GM04503 (cell line): ENCODE measurements around the gene SLC30A5.
"Not testable (repeated sequence)": the region's sequence is repeated elsewhere in the genome, so short reads cannot be mapped to it uniquely, and the experiment has no call there.

ENCODE experiments used
- DNase-seq: peaks from one replicate; pipeline ENCODE4 v3.0.0-alpha.2; 2012; ENCODE audit warnings: low read depth

Gene SLC30A5

GRCh38 chr5:69093771-69094482 lies at the start of gene SLC30A5:
TSS of gene SLC30A5 (plus strand) at chr5:69094014. CDS start at chr5:69094256, 242 bp downstream.
- peak; percentile 94 for DNase-seq

GRCh38 chr5:69045213-69045612 lies 48.6 kb upstream of the SLC30A5 start:
- not testable (repeated sequence) for DNase-seq

GRCh38 chr5:69046375-69046957 lies 47.3 kb upstream of the SLC30A5 start:
- no peak for DNase-seq

- DNase-seq, result no peak
Observed at GRCh38 chr5:69048230-69048629, 45.6 kb upstream of the SLC30A5 start.

GRCh38 chr5:69049151-69049550 lies 44.7 kb upstream of the SLC30A5 start:
- DNase-seq, result no peak

- DNase-seq, result no peak
Observed at GRCh38 chr5:69049796-69050195, 44.0 kb upstream of the SLC30A5 start.

GRCh38 chr5:69050214-69050613 lies 43.6 kb upstream of the SLC30A5 start:
- DNase-seq, result no peak

GRCh38 chr5:69052181-69052580 lies 41.6 kb upstream of the SLC30A5 start:
- DNase-seq, result no peak

GRCh38 chr5:69074664-69075521 lies 18.9 kb upstream of the SLC30A5 start:
- DNase-seq, result no peak

- no peak for DNase-seq
Observed at GRCh38 chr5:69075522-69076179, 18.2 kb upstream of the SLC30A5 start.

GRCh38 chr5:69078921-69079540 lies 14.8 kb upstream of the SLC30A5 start:
- DNase-seq, result no peak

- no peak for DNase-seq
Observed at GRCh38 chr5:69079556-69079955, 14.3 kb upstream of the SLC30A5 start.

- DNase-seq, result no peak
Observed at GRCh38 chr5:69083412-69083811, 10.4 kb upstream of the SLC30A5 start.

- no peak for DNase-seq
Observed at GRCh38 chr5:69084195-69084594, 9.6 kb upstream of the SLC30A5 start.

GRCh38 chr5:69084903-69085302 lies 8.9 kb upstream of the SLC30A5 start:
- DNase-seq, result no peak

GRCh38 chr5:69086206-69086605 lies 7.6 kb upstream of the SLC30A5 start:
- DNase-seq, result no peak

- DNase-seq, result not testable (repeated sequence)
Observed at GRCh38 chr5:69088006-69088405, 5.8 kb upstream of the SLC30A5 start.

GRCh38 chr5:69090158-69090557 lies 3.7 kb upstream of the SLC30A5 start:
- no peak for DNase-seq

- DNase-seq, result no peak
Observed at GRCh38 chr5:69091771-69092170, 2.0 kb upstream of the SLC30A5 start.

- no peak for DNase-seq
Observed at GRCh38 chr5:69092969-69093368, 845 bp upstream of the SLC30A5 start.

GRCh38 chr5:69099302-69099701 lies 5.5 kb downstream of the SLC30A5 start:
- no peak for DNase-seq

- DNase-seq, result no peak
Observed at GRCh38 chr5:69103521-69103920, 9.7 kb downstream of the SLC30A5 start.
